NCI-H69 (cell line): ENCODE measurements around the gene ERICH3.

Experiments used
- DNase-seq: peaks from one replicate; lab custom pipeline; 2025; lab: John Stamatoyannopoulos, UW

Gene ERICH3

DNA sequence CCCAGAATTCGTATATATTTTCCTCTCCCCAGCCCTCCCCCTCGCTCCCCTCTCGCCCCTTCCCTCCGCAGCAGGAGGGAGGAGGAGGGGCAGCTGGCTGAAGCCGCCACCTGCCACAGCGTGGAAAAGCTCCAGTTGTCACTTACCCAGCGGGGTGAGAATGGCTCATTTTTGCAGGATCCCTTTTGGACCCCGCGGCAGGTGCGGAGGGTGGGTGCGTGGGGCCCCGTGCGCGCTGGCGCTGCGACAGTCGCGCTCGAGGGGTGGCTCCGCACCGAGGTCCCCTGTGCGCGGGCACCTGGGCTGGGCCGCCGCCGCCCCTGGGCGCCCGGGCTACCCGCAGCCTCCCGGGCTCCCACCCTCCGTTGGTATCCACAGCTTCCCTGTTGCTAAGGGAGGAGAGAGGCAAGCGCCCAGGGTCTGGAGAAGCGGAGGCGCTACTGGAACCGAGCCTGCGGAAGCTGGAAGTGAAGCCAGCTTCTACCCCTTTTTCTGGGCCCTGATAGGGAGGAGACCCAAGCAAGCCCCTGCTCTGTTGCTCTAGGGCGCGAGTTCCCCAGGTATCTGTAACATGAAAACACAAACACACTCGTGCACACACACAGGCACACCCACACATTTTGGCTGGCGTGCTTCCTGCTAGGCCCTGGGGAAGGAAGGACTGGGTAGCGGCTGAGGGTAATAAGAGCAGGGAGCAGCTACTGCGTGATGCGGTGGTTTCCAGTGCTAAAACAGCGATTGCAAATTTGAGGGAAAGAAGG, at the start of gene ERICH3:
Gene ERICH3, minus strand, starts transcription at position 442 of the 761 bp plus-strand sequence. Its CDS starts 273 bp downstream, at position 169.
- peak; percentile 82 for DNase-seq

- DNase-seq, result no peak
These were observed 44.0 kb upstream of the ERICH3 start for GRCh38 chr1:74717626-74718025.

DNA sequence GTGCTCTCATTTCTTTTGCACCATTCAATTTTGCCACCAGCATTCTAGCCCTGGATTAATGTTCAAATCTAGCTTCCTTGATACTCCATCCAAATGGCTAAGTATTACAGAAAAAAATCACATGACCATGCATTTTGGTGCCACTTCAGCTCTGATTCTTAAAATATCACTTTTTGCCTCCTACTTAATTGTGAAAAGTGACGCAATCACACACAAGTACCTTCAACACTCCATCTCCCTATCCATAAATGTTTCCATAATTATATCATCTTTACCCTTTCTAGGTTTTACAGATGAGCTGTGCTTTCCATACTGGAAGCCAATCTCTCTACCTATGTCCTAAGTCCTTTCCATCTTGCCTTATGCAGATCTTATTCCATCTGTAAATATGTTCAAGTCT, 43.2 kb upstream of the ERICH3 start:
- no peak for DNase-seq

DNA sequence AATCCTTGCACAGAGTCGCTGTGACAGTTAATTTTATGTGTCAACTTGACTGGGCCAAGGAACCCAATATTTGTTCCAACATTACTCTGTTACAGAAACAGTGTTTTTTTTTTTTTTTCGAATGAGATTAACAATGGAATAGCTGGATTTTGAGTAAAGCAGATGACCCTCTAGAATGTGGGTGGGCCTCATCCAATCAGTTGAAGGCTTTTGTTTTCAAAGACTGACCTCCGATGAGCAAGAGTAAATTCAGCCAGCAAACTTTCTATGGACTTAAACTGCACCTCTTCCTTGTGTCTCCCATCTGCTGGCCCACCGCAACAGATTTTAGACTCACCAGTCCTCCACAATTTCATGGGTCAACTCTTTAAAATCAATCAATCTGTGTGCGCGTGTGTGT, 42.2 kb upstream of the ERICH3 start:
- no peak for DNase-seq

DNA sequence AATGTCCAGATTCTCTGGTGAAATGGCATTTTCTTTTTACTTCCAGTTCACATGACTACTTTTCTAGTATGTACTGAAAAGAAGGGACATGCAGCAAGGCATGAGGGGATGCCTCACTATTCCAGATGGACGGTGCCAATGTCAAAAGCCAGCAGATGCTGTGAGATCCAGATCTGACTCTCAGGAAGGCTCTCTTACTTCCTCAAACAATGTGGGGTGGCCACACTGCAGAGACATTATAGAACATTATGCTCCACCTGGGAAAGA, 41.6 kb upstream of the ERICH3 start:
- no peak for DNase-seq

DNA sequence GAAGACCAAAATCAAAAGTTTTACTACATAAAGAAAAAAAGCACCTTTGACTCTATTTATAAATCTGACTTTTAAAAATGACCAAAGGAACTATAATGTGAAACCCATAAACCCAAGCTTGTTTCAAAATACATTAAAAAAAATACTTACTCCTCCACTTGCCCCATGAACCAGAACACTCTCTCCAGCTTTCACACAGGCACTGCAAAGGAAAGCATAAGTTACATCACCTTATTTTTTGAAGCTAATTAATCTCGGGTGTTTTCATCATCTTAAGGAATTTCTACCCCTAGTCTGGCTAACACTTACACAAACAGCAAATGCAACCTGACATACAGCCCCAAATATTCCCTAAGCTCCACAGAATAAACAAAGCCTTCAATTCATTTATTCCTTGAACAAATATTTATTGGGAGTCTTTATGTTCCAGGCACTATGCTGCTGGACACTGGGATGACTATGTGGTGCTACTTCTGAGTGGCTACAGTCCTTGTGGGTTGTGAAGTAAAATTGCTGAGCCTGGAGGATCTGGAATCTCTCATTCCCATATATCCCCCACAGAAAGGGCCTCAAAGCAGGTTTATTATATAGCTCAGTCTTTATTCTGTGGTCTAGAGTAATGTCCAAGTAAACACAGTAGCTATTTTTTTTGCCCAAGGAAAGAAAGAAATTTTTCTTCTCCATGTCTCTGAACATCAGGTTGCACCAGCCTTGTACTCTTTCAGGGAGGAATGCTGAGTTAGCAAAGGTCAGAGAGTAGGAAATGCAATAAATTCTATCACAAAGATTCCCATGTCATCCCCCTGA, 41.0 kb upstream of the ERICH3 start:
- DNase-seq, result no peak

DNA sequence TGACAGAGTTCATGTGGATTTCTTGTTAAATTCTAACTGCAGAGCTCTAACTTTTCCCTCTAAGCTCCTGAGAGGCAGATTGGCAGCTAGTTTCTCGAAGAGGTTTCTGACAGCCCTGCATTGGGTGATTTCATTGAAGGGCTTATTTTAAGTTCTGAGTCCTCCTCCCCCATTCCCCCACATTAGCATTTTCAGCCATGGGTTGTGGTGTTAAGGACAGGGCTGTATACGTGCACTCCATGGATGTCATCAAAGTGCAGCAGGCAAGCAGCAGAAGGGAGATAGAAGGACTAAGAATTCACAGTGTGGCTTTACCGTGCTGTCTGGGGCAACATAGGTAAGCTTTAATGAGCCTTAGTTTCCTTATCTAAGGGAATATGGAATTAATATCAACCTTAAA, 40.3 kb upstream of the ERICH3 start:
- DNase-seq, result no peak

DNA sequence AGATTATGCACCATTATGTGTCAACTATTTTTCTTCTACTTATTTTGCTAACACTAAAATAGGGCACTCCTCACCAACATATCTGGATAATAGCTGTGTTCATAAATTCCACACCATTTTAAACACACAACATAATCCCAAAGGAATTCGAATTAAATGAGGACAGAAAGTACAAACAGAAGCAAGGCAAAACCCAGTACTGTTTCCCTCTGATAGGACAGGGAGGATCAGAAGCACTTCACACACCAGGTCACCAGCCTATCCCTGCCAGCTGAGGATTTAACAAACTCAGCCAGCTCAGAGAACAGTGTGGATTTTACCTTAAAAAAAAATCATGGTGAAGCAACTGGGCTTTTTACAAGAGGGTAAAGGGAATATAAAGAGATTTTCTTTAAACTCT, 39.3 kb upstream of the ERICH3 start:
- DNase-seq, result peak; percentile 10

GRCh38 chr1:74703386-74704182, 30.0 kb upstream of the ERICH3 start:
- DNase-seq, result no peak

- DNase-seq, result no peak
These were observed 25.7 kb upstream of the ERICH3 start for GRCh38 chr1:74699331-74699730.

- no peak for DNase-seq
These were observed 24.2 kb upstream of the ERICH3 start for GRCh38 chr1:74697832-74698231.

DNA sequence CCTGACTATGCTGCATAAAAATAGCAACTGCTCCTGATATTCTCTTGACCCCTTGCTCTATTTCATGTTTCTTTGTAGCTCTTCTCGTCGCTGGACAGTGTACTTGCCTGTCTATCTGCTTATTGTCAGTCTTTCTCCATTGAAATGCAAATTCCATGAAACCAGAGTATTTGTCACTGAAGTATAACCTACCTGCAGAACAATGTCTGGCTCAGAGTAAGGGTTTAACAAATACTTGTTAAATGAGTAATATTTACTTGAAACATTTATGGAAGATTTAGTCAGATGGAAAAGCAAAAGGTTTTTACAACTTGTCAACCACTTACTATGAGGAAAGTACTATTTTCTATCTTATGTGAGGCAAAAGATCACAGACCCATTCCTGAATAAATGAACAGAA, 19.9 kb upstream of the ERICH3 start:
- DNase-seq, result no peak

DNA sequence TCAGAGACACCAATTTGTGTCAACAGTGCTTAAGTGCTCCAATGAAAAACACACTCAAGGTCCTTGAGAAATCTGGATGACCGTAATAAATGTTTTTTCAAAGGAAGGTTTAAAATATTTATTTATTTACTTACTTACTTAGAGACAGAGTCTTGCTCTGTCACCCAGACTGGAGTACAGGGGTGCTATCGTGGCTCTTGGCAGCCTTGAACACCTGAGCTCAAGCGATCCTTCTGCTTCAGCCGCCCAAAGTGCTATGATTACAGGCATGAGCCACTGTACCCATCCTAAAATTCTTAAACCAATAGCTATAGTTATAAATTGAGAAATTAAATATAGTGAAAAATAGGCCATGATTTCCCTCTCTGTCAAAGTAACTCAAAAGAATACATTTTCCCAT, 17.3 kb upstream of the ERICH3 start:
- DNase-seq, result peak; percentile 41

GRCh38 chr1:74690364-74690696, 16.7 kb upstream of the ERICH3 start:
- peak; percentile 53 for DNase-seq

GRCh38 chr1:74689621-74690363, 16.2 kb upstream of the ERICH3 start:
- peak; percentile 75 for DNase-seq

GRCh38 chr1:74686928-74687327, 13.3 kb upstream of the ERICH3 start:
- peak; percentile 98 for DNase-seq

- DNase-seq, result no peak
These were observed 10.7 kb upstream of the ERICH3 start for GRCh38 chr1:74684301-74684700.

- DNase-seq, result no peak
These were observed 10.1 kb upstream of the ERICH3 start for GRCh38 chr1:74683656-74684055.

DNA sequence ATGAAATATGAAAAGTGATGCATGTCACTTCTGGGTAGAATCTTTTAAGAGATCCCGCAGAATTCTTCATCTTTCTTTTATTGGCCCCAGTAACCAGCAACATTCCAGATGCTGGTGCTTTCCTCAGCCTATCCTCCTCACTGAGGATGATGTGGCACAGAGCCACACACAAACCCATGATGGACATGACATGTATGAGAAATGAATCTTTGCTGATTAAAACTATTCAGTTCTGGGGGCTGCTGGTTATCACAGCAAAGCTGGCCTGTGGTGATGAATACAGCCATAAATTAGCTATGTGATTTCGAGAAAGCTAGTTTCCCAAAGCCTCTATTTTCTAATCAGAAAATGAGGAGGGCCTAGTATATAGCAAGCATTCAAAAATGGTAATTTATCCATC, 8.3 kb upstream of the ERICH3 start:
- no peak for DNase-seq

DNA sequence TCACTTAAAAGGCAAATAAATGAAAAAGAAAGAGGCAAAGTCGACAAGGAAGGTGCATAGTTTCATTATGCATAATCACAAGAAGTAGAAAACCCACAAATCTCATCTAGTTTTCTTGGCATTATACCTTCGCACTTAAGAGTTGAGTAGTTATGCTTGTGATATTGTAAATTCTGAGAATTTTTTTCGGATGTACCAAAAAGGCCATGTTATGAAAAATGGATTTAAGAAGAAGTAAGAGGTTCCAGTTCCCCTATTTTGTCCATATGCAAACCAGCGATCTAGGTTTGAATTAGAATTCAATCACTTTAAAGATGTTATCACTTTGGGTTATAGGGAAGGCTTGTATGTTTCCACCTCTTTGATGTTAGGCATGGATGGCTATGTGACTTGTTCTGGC, 7.9 kb upstream of the ERICH3 start:
- no peak for DNase-seq

DNA sequence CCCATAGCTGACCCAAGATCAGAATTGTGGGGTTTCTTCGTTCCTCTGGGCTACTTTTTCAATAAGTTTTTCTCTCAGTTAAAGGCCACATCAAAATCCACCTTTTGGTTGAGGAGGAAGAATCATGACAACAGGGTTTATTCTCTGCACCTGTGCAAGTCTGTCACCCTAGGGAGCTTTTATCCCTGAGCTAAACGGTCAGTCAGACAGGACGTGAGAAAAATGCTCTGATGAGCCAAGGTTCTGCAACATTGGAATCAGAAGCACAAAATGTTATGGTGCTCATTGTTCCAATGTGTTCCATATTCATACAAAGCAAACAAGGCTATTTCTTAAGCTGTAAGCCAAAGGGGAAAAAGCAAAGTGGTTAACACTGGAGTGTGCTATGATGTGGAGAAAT, 7.4 kb upstream of the ERICH3 start:
- DNase-seq, result peak; percentile 58

DNA sequence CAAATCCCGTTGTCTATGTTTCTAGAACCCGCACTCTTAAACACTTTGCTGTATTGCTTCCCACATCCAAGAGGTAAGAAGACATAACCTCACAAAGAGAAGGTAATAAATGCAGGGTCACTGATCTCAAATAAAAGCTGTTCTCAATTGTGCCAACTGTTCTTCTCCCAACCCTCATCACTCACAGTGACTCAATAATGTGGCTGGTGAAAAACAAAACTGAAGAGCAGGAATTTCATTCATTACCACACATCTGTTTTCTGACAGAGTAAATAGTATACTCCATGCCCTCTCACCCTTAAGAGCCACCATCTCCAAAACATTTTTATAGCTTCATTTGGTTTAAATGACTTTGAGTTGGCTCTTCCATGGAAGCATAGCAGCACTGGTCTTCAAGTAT, 6.2 kb upstream of the ERICH3 start:
- DNase-seq, result peak; percentile 86
